PC-9 (cell line): ENCODE results near the gene VWA3B. TPM values are rescaled to one million over a fixed set of nuclear protein-coding genes. Genes with fewer than 3 reads are reported as not detected.
A peak's percentile ranks its signal among the peaks of the same experiment; 100 is the strongest.

Experiments used
- BruUV-seq: library from RNA; stranded (reverse); fragments of 400-500 nt; replicated peaks from 2 replicates; lab custom pipeline; 2021; lab: Mats Ljungman, UMichigan
- CTCF ChIA-PET: fragments of 300-600 bp; sonication (Branson Sonifier 250); formaldehyde crosslinking; loops from one replicate; lab custom pipeline; 2022; ENCODE audit warnings: antibody characterized with exemption; lab: Charles Lee
- POLR2A ChIA-PET: fragments of 300-600 bp; sonication (Branson Sonifier 250); formaldehyde crosslinking; loops from one replicate; lab custom pipeline; 2022; ENCODE audit warnings: antibody characterized with exemption; ENCODE audit not compliant: unreplicated experiment; lab: Charles Lee
- DNase-seq, 2 experiments: peaks; one replicate each; pipeline versions ENCODE4 v3.0.0 to v3.0.0-alpha.2; 2015 to 2022; ENCODE audit warnings: mixed read lengths in 1 of 2
- H2AFZ ChIP-seq: fragments of 200-600 bp; sonication (generic); 2 replicates; pipeline ENCODE4 v1.8.1; 2017; ENCODE audit warnings: antibody characterized with exemption
- H3F3A ChIP-seq: fragments of 200-600 bp; sonication (generic); 2 replicates; pipeline ENCODE4 v1.8.1; 2017; ENCODE audit warnings: antibody characterized with exemption, mild to moderate bottlenecking, low read depth; ENCODE audit not compliant: insufficient read depth
- H3K27ac ChIP-seq: fragments of 200-600 bp; sonication (generic); 2 replicates; pipeline ENCODE4 v1.6.1; 2016; ENCODE audit warnings: mixed run types
- H3K27me3 ChIP-seq: fragments of 200-600 bp; sonication (generic); 2 replicates; pipeline ENCODE4 v1.6.1; 2016; ENCODE audit warnings: low read depth, mixed run types; ENCODE audit not compliant: insufficient read depth
- H3K36me3 ChIP-seq: fragments of 200-600 bp; sonication (generic); 2 replicates; pipeline ENCODE4 v1.6.1; 2016; ENCODE audit warnings: low read depth, mixed run types
- H3K4me1 ChIP-seq: fragments of 200-600 bp; sonication (generic); replicated peaks from 2 replicates; pipeline ENCODE4 v1.6.1; 2016; ENCODE audit warnings: mixed run types; ENCODE audit not compliant: insufficient read depth
- H3K4me2 ChIP-seq: fragments of 200-600 bp; sonication (generic); 2 replicates; pipeline ENCODE4 v1.6.1; 2017; ENCODE audit warnings: mixed run types
- H3K4me3 ChIP-seq: fragments of 200-600 bp; sonication (generic); 2 replicates; pipeline ENCODE4 v1.6.1; 2016; ENCODE audit warnings: mixed run types
- H3K79me2 ChIP-seq: fragments of 200-600 bp; sonication (generic); 2 replicates; pipeline ENCODE4 v1.6.1; 2017; ENCODE audit warnings: low read depth, mixed run types
- H3K9me2 ChIP-seq: fragments of 200-600 bp; sonication (generic); 2 replicates; pipeline ENCODE4 v1.8.1; 2017; ENCODE audit warnings: mild to moderate bottlenecking; ENCODE audit not compliant: insufficient read depth
- H3K9me3 ChIP-seq: fragments of 200-600 bp; sonication (generic); 2 replicates; pipeline ENCODE4 v1.8.1; 2016; ENCODE audit warnings: low read depth; ENCODE audit not compliant: insufficient read depth
- H4K20me1 ChIP-seq: fragments of 200-600 bp; sonication (generic); 2 replicates; pipeline ENCODE4 v1.8.1; 2017; ENCODE audit not compliant: insufficient read depth
- CTCF ChIP-seq: fragments of 200-600 bp; sonication (generic); conservative IDR thresholded peaks from 2 replicates; pipeline ENCODE4 v1.6.1; 2017; ENCODE audit warnings: mixed run types, antibody characterized with exemption, mild to moderate bottlenecking, moderate library complexity
- EZH2 ChIP-seq: fragments of 200-600 bp; sonication (generic); IDR thresholded peaks from 2 replicates; pipeline ENCODE4 v1.8.0; 2017; ENCODE audit warnings: antibody characterized with exemption, low read depth
- intact Hi-C: fragments of 100-400 bp; cut with micrococcal nuclease; formaldehyde crosslinking; loops from one replicate; pipeline ENCODE4 v1.10.0; 2022; ENCODE audit not compliant: unreplicated experiment
- total RNA-seq: library from RNA; stranded (reverse); gene quantifications from 2 replicates; pipeline ENCODE4 v1.2.3, GENCODE V29; 2021

The VWA3B gene
- total RNA-seq, 1 experiment from 2014 or later, result not detected

- POLR2A ChIA-PET, result no interaction called here
- H3K27ac ChIP-seq, result no peak overlapping the region
- intact Hi-C loops, result no loop called here
- no peak for TF ChIP-seq EZH2
- 0 out of 2 replicates have a peak, but pooled peaks have one; percentile 20 for TF ChIP-seq CTCF
- peaks cover 39% of the 10 kb centered on the region for H3K27me3 ChIP-seq
- no peaks in the 10 kb centered on the region for H3K9me2 ChIP-seq
- H3F3A ChIP-seq, result no peaks in the 10 kb centered on the region
- no peaks in the 10 kb centered on the region for H3K9me3 ChIP-seq
- CTCF ChIA-PET, result no interaction called here
- H3K79me2 ChIP-seq, result no peaks in the 10 kb centered on the region
- no TSS peak for BruUV-seq
- no peaks in the 10 kb centered on the region; the same call in 1 of the 2 replicates for H3K4me1 ChIP-seq
- H4K20me1 ChIP-seq, result no peaks in the 10 kb centered on the region
- H3K36me3 ChIP-seq, result no peaks in the 10 kb centered on the region
- no peak overlapping the region for H3K4me3 ChIP-seq
- no peak for DNase-seq
- H3K4me2 ChIP-seq, result no peak overlapping the region
- no peak overlapping the region for H2AFZ ChIP-seq
Observed at GRCh38 chr2:98295721-98296414, 208.9 kb downstream of the VWA3B start.

GRCh38 chr2:98296440-98296839 lies 209.5 kb downstream of the VWA3B start:
- no peak for TF ChIP-seq CTCF
- TF ChIP-seq EZH2, result no peak
- no peak overlapping the region for H3K4me2 ChIP-seq
- H3K4me1 ChIP-seq, result no peaks in the 10 kb centered on the region; the same call in 1 of the 2 replicates
- no peaks in the 10 kb centered on the region for H3K9me3 ChIP-seq
- intact Hi-C loops, result no loop called here
- no peak for DNase-seq
- no peak overlapping the region for H2AFZ ChIP-seq
- no peak overlapping the region for H3K27ac ChIP-seq
- no peaks in the 10 kb centered on the region for H3K79me2 ChIP-seq
- peaks cover 45% of the 10 kb centered on the region for H3K27me3 ChIP-seq
- ChIA-PET CTCF (no interaction called here), POLR2A (no interaction called here)
- no peak overlapping the region for H3K4me3 ChIP-seq
- no peaks in the 10 kb centered on the region for H3K36me3 ChIP-seq
- no peaks in the 10 kb centered on the region for H3F3A ChIP-seq
- BruUV-seq, result no TSS peak
- H3K9me2 ChIP-seq, result no peaks in the 10 kb centered on the region
- H4K20me1 ChIP-seq, result no peaks in the 10 kb centered on the region

- no peaks in the 10 kb centered on the region for H3K36me3 ChIP-seq
- no peak overlapping the region for H3K27ac ChIP-seq
- no peak overlapping the region for H3K4me2 ChIP-seq
- CTCF ChIA-PET, result no interaction called here
- intact Hi-C loops, result no loop called here
- BruUV-seq, result no TSS peak
- no peaks in the 10 kb centered on the region for H4K20me1 ChIP-seq
- no peak overlapping the region for H2AFZ ChIP-seq
- peaks cover 53% of the 10 kb centered on the region for H3K27me3 ChIP-seq
- H3K4me3 ChIP-seq, result no peak overlapping the region
- H3K9me2 ChIP-seq, result no peaks in the 10 kb centered on the region
- DNase-seq, result no peak
- H3F3A ChIP-seq, result no peaks in the 10 kb centered on the region
- POLR2A ChIA-PET, result no interaction called here
- H3K79me2 ChIP-seq, result no peaks in the 10 kb centered on the region
- H3K9me3 ChIP-seq, result no peaks in the 10 kb centered on the region
- no peaks in the 10 kb centered on the region; the same call in 1 of the 2 replicates for H3K4me1 ChIP-seq
- no peak for TF ChIP-seq EZH2
- no peak for TF ChIP-seq CTCF
Observed at GRCh38 chr2:98297817-98298682, 211.1 kb downstream of the VWA3B start.
